Measurements from ENCODE around the gene FXYD3. TPM values are rescaled to one million over a fixed set of nuclear protein-coding genes. Genes with fewer than 3 reads are reported as not detected.
"Not testable (repeated sequence)": the region's sequence is repeated elsewhere in the genome, so short reads cannot be mapped to it uniquely, and the experiment has no call there.

FXYD3 gene
- total and polyA plus RNA-seq, 2 experiments from 2014 or later: 0.35 TPM; not detected in 1

GRCh38 chr19:35128398-35129057 is 12.9 kb downstream of the FXYD3 start:
- no peak overlapping the region for H3K4me3 ChIP-seq
- H3K27me3 ChIP-seq: no peaks in the 10 kb centered on the region
- H3K4me1 ChIP-seq (ENCODE audit: low read depth): no peaks in the 10 kb centered on the region
- H3K9me3 ChIP-seq (ENCODE audit: low read depth): no peaks in the 10 kb centered on the region
- TF ChIP-seq CTCF (IDR thresholded peaks at IDR 0.05; ENCODE audit: low read depth, low read length): no peak
- DNase-seq (ENCODE audit: low read depth in 1 of 2, low spot score in 1 of 2): no peak
- H3K36me3 ChIP-seq: no peaks in the 10 kb centered on the region
- H3K27ac ChIP-seq: no peak overlapping the region

GRCh38 chr19:35129724-35130274 is 14.2 kb downstream of the FXYD3 start:
- not testable (repeated sequence) for H3K9me3 ChIP-seq (ENCODE audit: low read depth); DNase-seq (ENCODE audit: low read depth in 1 of 2, low spot score in 1 of 2); H3K4me3 ChIP-seq; H3K27ac ChIP-seq; H3K36me3 ChIP-seq; H3K27me3 ChIP-seq
- H3K4me1 ChIP-seq (ENCODE audit: low read depth): peaks cover 11% of the 10 kb centered on the region

GRCh38 chr19:35130761-35131720 is 15.4 kb downstream of the FXYD3 start:
- Histone ChIP-seq H3K4me1 (ENCODE audit: low read depth) (peaks cover 20% of the 10 kb centered on the region), H3K27me3 (no peaks in the 10 kb centered on the region), H3K4me3 (no peak overlapping the region), H3K9me3 (ENCODE audit: low read depth) (no peaks in the 10 kb centered on the region), H3K27ac (no peak overlapping the region), H3K36me3 (no peaks in the 10 kb centered on the region)
- TF ChIP-seq CTCF (IDR thresholded peaks at IDR 0.05; ENCODE audit: low read depth, low read length): no peak
- DNase-seq (ENCODE audit: low read depth in 1 of 2, low spot score in 1 of 2): no peak

GRCh38 chr19:35132254-35132653 is 16.6 kb downstream of the FXYD3 start:
- no peak for DNase-seq (ENCODE audit: low read depth in 1 of 2, low spot score in 1 of 2)
- Histone ChIP-seq H3K27ac (no peak overlapping the region), H3K4me3 (no peak overlapping the region), H3K27me3 (no peaks in the 10 kb centered on the region), H3K9me3 (ENCODE audit: low read depth) (no peaks in the 10 kb centered on the region), H3K4me1 (ENCODE audit: low read depth) (peaks cover 20% of the 10 kb centered on the region), H3K36me3 (no peaks in the 10 kb centered on the region)
- TF ChIP-seq CTCF (IDR thresholded peaks at IDR 0.05; ENCODE audit: low read depth, low read length): no peak

- H3K27ac ChIP-seq: peak overlapping the region; percentile 85
- H3K9me3 ChIP-seq (ENCODE audit: low read depth): no peaks in the 10 kb centered on the region
- no peaks in the 10 kb centered on the region for H3K27me3 ChIP-seq
- no peak overlapping the region for H3K4me3 ChIP-seq
- TF ChIP-seq CTCF (IDR thresholded peaks at IDR 0.05; ENCODE audit: low read depth, low read length): no peak
- peaks cover 31% of the 10 kb centered on the region for H3K4me1 ChIP-seq (ENCODE audit: low read depth)
- no peaks in the 10 kb centered on the region for H3K36me3 ChIP-seq
- DNase-seq (ENCODE audit: low read depth in 1 of 2, low spot score in 1 of 2): no peak
Measured at GRCh38 chr19:35133826-35134225, 18.2 kb downstream of the FXYD3 start.

All from cardiac muscle cell (in vitro differentiated cells and primary cell).